Muscle of arm (tissue), 12 donors: ENCODE measurements around the gene POC1B. TPM values are rescaled to one million over a fixed set of nuclear protein-coding genes. Genes with fewer than 3 reads are reported as not detected.

Experiments
- DNase-seq: peaks from one replicate; pipeline ENCODE4 v3.0.0-alpha.2; 2013
- polyA plus RNA-seq, 12 donors: library from polyadenylated mRNA; unstranded; fragments of 120-200 nt; gene quantifications; one replicate each; pipeline ENCODE4 v1.2.1, GENCODE V29; 2013; ENCODE audit not compliant: insufficient read length in 12 of 12

Gene POC1B
- polyA plus RNA-seq, 12 donors = 7.8 to 17.2 (median 11.6) TPM; not detected in 1

DNA sequence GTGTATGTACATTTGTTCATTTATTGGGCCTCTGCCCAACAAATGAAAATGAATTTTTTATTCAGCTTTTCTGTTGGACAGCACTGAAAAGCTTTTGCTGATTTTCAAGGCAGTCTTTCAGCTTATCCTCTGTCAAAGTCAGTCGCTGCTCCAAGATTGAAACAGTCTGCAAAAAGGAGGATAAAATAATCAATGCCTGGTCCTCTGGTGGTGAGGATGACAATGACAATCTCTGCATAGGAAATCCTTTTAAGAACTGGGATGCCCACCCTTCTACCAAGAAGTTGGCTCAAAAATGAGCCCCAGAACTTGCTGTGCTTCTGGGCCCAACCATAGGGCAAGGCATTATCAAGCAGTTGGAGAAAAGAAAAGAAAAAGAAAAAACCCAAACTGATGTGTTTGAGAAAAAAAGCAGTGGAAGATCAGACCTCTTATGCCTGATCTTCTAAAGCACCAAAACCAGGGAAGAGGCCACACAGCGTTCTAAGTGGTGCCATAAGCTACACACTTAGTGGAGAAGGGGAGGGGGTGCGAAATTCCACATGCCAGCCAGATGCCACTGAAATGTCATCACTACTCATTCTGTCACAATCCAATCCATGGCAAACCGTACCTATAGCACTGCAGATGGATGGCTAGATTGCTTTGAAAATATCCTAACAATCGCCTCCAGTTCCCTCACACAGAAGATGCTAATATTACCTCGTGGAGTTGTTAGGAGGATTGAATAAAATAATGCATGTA lies 104.6 kb downstream of the POC1B start:
- no peak for DNase-seq

DNA sequence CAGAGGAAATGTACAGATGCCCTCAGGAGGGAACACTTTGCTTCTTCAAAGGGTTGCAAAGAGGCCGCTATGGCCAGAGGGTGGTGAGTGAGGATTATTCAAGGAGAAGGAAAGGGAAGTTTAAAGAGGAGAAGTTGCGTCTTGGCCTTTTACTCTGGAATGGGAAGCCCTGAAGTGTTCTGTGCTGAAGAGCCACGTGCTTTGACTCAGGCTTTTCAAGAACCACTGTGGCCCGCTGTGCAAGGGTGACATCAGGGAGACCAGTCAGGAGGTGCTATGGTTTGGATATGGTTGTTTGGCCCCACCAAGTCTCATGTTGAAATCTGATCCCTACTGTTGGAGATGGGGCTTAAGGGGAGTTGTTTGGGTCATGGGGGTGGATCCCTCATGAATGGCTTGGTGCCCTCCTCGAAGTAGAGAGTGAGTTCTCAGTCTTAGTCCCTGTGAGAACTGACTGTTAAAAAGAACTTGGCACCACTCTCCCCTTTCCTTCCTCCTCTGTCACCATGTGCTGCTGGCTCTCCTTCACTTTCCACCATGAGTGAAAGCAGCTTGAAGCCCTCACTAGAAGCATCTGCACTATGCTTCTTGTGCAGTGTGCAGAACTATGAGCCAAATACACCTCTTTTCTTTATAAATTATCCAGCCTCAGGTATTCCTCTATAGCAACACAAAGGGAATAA lies 107.5 kb downstream of the POC1B start:
- DNase-seq = no peak

DNA sequence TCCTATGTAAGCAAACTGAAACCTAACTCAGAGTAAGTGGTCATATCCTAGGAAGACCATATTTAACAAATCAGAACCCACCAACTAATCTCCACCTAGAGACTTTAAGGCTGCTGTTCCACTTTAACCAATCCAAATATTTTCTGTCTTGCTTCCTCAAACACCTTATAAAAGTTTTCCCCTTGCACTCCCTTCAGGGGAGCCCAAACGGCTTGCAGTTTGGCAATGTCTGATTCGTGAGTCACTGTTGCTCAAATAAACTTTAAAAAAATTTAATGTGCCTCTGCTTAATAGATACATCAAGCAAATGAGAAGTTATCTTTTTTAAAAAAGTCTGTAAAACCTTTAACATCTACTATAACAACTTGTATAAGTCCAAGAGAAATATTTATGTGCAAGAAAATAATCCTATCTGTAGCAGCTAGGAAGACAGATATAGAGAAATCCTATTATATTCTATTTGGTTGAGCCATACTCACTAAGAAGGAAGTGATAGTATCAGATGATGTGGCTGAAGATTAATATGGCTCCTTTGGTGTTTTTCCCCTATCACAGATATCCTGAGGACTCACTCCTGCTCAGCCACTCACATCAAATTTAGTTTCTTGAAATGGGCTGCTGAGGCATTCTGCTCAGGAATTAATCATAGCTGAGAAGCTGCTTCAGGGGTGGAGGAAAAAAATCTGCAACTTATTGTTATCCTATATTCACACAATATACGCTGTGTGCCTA lies 108.4 kb downstream of the POC1B start:
- DNase-seq = no peak

DNA sequence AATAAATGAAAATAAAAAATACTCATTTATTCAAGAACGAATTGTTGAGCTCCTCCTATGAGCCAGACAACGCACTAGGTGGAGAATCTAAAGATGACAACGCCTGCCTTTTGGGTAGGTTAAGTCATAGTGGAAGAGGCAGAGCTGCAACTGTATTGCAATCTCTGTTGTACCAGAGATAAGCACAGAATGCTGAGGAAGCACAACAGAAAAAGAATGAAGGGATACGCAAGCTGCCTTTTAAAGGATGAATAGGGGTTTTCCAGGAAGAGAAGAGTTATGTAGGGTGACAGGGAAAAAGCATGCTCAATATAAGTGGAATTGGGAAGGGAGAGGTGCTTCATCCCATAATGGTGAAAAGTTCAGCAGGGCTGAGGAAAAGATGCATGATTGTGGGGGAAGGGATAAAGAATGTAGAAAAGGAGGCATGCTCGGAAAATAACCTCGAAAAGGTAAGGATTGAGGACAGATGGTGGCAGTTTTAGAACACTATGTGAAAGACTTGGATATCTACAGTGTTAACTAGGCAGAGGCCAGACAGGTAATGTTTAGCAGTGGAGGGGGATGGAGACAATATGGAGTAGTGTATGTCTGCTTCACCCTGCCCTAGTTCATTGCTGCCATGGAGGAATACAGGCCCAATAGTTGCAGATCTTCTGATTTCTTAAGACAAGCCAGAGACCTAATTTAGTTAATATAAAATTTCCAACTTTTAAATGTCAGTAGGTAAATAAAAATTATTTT lies 109.6 kb downstream of the POC1B start:
- no peak for DNase-seq

DNA sequence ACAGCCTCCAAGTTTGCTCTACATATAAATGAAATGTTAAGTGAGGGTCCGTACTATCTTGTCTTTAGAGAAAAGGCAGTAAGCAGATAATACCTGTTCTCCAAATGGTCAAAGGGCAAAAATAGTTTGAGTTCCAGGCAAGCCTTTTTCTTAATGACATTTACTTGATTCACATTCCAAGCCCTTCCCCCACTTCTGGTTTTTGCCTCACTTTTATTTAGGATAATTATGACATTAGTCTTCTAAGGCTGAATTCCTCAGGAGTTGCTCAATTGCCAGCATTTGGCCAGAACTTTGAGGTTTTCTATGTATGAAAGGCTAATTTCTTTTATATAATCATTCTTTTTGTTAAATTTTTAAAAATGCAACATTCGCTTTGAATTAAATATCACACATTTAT lies 111.0 kb downstream of the POC1B start:
- DNase-seq = no peak

DNA sequence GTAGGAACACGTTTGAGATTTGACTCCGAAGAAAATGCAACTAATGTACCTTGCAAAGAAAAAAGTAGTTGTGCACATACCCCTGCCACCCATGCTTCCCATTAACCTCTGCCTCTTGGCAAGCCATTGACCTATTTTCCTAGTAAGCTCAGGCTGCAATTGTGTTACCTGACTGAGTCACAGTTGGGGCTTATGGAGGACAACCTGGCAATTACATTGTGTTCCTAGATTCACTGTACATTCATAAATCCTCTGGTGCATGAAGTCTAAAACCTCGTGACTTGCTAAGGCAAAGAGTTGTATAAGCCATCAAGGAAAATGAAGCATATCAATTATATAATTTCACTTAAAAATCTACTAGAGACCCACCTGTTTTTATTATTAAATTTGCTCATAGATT lies 111.5 kb downstream of the POC1B start:
- DNase-seq = no peak

DNA sequence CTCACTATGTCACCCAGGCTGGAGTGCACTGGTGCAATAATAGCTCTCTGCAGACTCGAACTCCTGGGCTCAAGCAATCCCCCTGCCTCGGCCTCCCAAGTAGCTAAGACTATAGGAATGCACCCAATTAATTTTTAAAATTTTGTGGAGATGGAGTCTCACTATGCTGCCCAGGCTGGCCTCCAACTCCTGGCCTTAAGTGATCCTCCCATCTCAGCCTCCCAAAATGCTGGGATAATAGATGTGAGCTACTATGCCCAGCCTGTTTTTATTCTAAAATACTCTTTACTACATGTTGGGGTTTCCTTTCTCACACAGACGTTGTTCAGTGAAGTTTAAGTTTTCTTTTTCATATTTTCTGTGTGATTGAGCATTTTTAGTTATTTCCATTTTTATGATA lies 112.6 kb downstream of the POC1B start:
- no peak for DNase-seq

DNA sequence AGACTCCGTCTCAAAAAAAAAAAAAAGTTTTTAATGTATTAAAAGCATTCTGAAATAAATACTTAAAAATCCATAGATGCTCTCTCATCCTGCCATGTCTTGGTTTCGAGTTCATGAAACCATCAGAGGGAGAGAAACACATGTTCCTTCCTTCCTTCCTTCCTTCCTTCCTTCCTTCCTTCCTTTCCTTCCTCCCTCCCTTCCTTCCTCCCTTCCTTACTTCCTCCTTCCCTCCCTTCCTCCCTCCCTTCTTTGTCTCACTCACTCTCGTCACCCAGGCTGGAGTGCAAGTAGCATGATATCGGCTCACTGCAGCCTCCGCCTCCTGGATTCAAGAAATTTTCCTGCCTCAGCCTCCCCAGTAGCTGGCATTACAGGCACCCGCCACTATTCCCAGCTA lies 113.2 kb downstream of the POC1B start:
- DNase-seq = no peak

DNA sequence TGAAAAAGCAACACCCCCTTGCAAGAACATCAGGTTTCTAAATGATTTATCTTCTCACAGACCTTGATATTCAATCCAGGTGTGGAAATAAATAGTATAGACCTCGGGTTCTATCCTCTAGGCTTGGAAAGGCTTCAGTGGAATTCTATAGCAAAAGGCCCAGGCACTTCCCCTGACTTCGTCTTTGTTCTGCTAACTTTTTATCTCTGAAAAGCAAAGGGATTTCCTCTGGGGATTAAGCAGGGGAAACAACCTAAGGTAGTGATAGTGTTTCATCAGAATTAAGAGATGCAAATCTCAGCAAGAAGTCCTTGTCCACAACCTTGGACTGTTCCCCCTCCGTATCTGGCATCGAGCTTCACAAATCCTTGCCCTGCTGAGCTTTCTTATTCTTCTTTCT lies 114.0 kb downstream of the POC1B start:
- no peak for DNase-seq

DNA sequence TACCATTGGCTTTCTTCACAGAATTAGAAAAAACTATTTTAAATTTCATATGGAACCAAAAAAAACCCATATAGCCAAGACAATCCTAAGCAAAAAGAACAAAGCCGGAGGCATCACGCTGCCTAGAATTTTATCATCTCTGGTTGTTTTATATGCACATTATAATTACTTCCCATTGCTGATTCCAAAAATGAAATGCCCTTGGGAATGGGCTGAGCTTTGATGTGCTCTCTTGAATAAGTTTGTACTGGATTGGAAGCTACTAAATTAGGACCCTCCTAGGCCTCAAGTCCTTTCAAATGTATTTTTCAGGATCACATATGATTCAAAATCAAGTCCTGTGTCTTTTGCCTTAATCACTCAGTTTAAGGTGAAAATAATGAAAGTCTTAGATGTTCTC lies 114.6 kb downstream of the POC1B start:
- DNase-seq = no peak

DNA sequence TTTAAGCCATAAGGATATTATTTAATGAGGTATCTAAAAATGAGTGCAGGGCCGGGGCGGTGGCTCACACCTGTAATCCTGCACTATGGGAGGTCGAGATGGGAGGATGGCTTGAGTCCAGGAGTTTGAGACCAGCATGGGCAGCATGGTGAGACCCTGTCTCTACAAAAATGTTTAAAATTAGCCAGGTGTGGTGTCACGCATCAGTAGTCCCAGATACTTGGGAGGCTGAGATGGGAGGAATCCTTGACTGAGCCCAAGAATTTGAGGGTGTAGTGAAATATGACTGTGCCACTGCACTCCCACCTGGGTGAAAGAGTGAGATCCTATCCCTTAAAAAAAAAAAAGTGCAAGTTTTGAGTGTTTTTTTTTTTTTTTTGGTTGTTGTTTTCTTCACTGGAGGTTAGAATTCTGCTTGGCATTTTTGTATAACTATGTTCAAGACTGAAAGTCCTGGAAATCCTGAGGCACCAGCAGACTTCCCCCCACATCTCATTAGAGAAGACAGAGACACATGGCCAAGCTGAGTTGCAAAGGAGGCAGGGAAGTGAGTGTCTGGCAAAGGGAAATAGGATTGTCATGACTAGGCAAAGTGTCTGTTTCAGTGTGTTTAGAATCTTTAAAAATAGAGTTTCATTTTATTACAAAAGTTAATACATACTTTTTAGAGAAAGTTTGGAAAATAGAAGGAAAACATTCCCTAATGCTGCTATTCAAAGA lies 120.1 kb downstream of the POC1B start:
- DNase-seq = no peak

DNA sequence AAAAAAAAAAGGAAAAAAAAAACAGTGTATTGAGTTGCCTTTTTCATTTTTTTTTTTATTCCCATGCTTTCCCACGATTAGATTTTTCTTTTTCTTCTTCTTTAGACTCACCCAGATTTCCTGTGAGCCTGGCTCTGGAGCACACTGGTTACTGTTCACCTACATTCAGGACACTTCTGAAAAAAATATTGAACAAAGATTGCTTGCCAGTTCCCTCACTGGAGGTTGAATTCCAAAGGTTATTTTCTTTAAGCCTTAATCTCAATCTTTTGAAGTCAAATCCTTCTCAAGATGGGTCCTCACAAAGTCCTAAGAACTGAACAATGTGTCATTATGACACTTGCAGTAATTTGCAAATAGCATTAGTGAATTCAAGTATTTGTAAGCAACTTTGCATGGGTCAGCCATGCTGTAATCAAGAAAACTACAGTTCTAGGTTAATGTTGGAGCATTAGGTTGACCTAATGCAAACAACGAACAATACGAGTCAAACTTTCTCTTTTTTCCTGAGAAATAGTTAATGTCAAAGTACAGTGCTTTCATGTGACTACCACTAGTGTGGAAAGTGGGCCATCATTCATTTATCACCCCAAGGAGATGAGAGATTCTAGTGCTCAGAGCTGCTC lies 124.3 kb downstream of the POC1B start:
- DNase-seq = no peak

DNA sequence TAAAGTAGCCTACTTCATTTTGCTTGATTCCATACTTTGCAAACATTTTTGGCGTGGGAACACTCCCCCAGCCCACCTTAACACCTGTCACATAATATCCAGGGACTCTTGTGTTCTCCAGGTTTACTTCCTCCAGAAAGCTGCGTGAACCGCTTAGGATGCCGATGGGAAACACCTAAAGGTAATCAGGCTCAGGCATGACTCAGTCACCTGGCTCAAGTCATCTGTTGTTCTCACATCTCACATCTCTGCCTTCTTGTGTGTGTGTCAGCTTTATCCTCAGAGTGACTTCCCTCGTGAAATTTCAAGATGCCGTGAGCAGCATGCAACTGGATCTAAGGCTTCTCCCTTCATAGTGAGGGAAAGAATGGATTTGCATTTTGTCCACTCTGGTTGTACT lies 125.4 kb downstream of the POC1B start:
- no peak for DNase-seq

DNA sequence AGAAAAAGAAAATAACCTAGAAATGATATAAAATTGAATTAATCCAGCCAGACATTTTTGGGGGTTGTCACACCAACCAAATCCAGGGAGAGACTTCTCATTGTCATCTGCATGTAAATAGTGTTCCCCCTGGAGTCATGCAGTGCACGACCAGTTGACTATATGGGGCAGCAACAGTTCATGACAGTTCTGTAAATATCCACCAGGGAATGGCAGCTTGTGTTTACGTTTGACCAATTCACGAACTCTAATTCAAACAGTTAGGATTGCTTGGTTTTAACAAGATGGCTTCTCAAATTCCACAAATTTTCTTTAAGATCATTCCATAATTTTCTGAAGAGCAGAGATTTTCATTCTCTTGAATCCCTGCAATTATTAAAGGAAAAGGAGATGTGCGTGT lies 130.1 kb downstream of the POC1B start:
- no peak for DNase-seq

DNA sequence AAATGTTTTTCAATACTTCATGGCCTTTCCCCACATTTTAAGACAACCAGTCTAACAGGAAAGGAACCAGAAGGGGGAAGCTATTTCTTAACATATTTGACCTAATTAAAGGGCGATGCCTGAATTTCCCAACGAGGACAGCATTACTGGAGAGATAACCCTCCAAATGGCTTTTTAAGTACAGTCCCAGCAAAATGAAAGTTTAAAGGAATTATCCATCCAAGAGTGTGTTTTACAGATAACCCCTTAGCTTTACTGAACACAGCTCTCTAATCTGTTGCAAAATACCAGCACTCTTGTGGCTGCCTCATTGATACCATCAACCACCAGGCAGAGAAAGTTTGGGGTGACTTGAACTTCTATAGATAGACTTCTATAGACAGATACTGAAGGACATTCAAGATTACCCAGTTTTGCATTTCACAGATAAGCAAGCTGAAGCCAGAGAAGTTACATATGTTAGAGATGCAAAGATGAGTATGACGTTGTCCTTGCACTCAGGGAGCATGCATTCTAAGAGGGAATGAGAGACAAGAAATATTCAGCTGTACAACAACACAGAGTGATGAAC lies 132.2 kb downstream of the POC1B start:
- no peak for DNase-seq

DNA sequence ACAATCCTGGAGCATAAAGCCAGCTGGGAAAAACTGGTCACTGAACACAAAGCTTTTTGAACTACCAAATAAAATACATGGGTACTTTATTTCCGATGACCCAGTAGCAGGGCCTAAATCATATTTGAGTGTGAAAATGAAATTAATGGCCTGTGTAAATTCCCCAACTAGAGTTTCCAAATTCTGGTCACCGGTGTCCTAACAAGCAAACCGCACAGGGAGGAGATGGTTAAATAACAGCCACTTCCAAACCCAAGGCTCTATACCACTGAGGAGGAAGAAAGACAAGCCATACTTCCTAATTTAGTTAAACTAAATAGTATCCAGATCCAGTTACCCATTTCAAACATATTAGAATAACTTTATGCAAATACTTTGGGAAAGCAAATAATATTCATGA lies 133.5 kb downstream of the POC1B start:
- no peak for DNase-seq

DNA sequence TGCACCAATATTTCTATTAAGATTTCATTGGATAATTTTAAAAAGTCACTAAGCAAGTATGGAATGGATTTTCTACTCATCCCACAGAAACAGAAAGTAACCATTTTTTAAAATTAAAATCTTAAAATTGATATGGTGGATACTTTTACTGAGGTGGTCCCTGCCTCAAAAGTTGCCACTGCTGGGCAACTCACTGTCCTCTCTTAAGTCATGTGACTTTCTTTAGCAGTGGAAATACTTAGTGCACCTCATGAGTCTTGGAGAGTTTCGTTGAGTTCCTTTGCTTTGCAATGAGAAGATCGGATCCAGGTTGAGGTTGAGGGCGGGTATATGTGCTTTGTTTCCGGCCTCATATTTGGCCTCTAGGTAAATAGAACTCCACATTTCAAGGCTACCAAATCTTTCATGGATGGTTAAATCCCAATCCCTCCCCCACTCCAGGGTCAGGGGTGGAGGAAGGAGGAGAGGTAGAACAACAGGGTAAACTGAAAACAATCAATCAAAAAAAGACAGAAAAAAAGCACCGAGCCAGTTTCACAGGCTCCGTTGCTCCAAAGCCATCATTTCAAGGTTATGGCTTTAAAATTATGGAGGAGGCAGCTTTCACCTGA lies 134.0 kb downstream of the POC1B start:
- DNase-seq = no peak

DNA sequence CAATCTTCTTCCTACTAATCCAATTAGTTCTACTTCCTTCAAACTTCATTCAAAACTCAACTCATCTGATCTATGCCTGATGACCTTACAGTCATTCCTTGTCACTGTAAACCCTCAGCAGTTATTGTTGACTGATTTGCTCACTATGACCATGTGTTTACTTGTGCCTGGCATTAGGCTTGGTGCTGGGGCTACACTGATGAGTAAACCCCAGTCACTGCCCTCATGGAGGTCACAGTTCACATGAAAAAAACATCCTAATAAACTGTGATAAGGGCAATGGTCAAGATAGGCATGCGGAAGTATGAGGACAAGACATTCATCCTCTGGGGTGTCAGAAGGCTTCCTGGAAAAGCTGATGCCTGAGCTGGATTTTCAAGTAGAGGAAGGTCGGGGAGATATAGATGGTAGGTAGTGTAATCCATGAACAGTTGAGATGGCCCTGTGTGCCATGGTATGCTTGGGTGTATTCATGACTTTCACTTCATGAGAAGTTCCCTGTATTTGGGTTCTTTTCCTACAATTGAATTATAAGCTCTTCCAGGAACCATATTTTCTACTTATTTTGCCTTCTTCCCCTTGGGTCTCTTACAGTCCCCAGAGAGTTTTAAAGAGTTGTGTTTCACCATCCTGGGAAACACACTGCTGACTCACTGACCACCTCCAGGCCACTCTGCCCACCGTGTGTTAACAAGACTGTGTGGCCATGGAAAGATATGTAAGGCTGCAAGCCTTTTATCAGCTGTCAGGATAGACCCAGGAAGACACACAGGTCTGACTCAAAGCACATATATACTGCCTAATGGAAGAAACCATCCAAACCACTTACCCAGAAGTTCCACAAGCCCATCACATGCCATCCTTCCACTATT lies 134.8 kb downstream of the POC1B start:
- DNase-seq = no peak
